SHP77 (cell line): ENCODE results near the gene PPAN.
A peak's percentile ranks its signal among the peaks of the same experiment; 100 is the strongest.

Source experiments
- DNase-seq, 2 experiments: peaks; one replicate each; lab custom pipeline; 2025; lab: John Stamatoyannopoulos, UW

Gene PPAN

GRCh38 chr19:10092648-10093294, 13.4 kb upstream of the PPAN start:
- no peak for DNase-seq

- DNase-seq: no peak
Observed at GRCh38 chr19:10093295-10094186, 12.6 kb upstream of the PPAN start.

GRCh38 chr19:10095622-10095947, 10.6 kb upstream of the PPAN start:
- no peak for DNase-seq

GRCh38 chr19:10095948-10096614, 10.1 kb upstream of the PPAN start:
- peak; percentile 90 to 93 for DNase-seq

- peak in 1 of 2 experiments; percentile 52 for DNase-seq
Observed at GRCh38 chr19:10096615-10096963, 9.6 kb upstream of the PPAN start.

GRCh38 chr19:10100163-10100785, 5.9 kb upstream of the PPAN start:
- no peak for DNase-seq

- DNase-seq: no peak
Observed at GRCh38 chr19:10102787-10103236, 3.4 kb upstream of the PPAN start.

GRCh38 chr19:10104130-10104513, 2.0 kb upstream of the PPAN start:
- DNase-seq: no peak

- DNase-seq: no peak
Observed at GRCh38 chr19:10104665-10105508, 1.3 kb upstream of the PPAN start.

- DNase-seq: no peak
Observed at GRCh38 chr19:10105509-10106099, 558 bp upstream of the PPAN start.

- DNase-seq: no peak
Observed at GRCh38 chr19:10107254-10107653, 1.1 kb downstream of the PPAN start.

GRCh38 chr19:10107817-10108367, 1.7 kb downstream of the PPAN start:
- DNase-seq: no peak

- DNase-seq: no peak
Observed at GRCh38 chr19:10109528-10109927, 3.4 kb downstream of the PPAN start.

GRCh38 chr19:10110076-10110971, 4.2 kb downstream of the PPAN start:
- no peak for DNase-seq

- no peak for DNase-seq
Observed at GRCh38 chr19:10110972-10111317, 4.8 kb downstream of the PPAN start.

GRCh38 chr19:10111405-10111811, 5.2 kb downstream of the PPAN start, which contains the start of gene P2RY11:
TSS of gene P2RY11 (plus strand) at chr19:10111693. CDS start at chr19:10111722, 29 bp downstream.
- DNase-seq: no peak

GRCh38 chr19:10112037-10112761, 6.0 kb downstream of the PPAN start:
- no peak for DNase-seq

GRCh38 chr19:10112895-10113591, 6.9 kb downstream of the PPAN start:
- peak; percentile 43 to 57 for DNase-seq

GRCh38 chr19:10113592-10113963, 7.4 kb downstream of the PPAN start:
- no peak for DNase-seq
